ENCODE measurements around the gene TSPAN15.

Gene TSPAN15

GRCh38 chr10:69439350-69439739, 11.9 kb upstream of the TSPAN15 start:
- no peak overlapping the region for H3K4me3 ChIP-seq (ENCODE audit: low read length)
- TF ChIP-seq CTCF (IDR thresholded peaks at IDR 0.05; ENCODE audit: low read depth, low read length, poor library complexity, severe bottlenecking) (no peak), EZH2phosphoT487 (IDR thresholded peaks at IDR 0.05; ENCODE audit: borderline replicate concordance, low read length) (no peak)
- H3K9me3 ChIP-seq (ENCODE audit: control insufficient read depth, insufficient read depth, low read length), result no peaks in the 10 kb centered on the region
- no peaks in the 10 kb centered on the region for H3K4me1 ChIP-seq (ENCODE audit: control insufficient read depth, low read length)
- no peaks in the 10 kb centered on the region for H3K9me2 ChIP-seq (replicated peaks; ENCODE audit: control insufficient read depth, low read length)
- H3K27me3 ChIP-seq (ENCODE audit: control insufficient read depth, low read length), result peaks cover 12% of the 10 kb centered on the region
- no peaks in the 10 kb centered on the region for H4K20me1 ChIP-seq (ENCODE audit: control insufficient read depth, insufficient read depth, low read depth, low read length)
- no peaks in the 10 kb centered on the region for H3F3A ChIP-seq (ENCODE audit: control insufficient read depth, insufficient read depth)
- no peaks in the 10 kb centered on the region for H3K36me3 ChIP-seq (ENCODE audit: control insufficient read depth, low read length)
- no peak overlapping the region for H3K27ac ChIP-seq (ENCODE audit: low read depth, low read length)
- no peak overlapping the region for H3K4me2 ChIP-seq (ENCODE audit: low read length)
- H3K79me2 ChIP-seq (ENCODE audit: control insufficient read depth, low read length), result no peaks in the 10 kb centered on the region

GRCh38 chr10:69439813-69440506, 11.3 kb upstream of the TSPAN15 start:
- no peaks in the 10 kb centered on the region for H3K9me3 ChIP-seq (ENCODE audit: control insufficient read depth, insufficient read depth, low read length)
- no peak for TF ChIP-seq CTCF (IDR thresholded peaks at IDR 0.05; ENCODE audit: low read depth, low read length, poor library complexity, severe bottlenecking)
- TF ChIP-seq EZH2phosphoT487 (IDR thresholded peaks at IDR 0.05; ENCODE audit: borderline replicate concordance, low read length), result no peak
- H3F3A ChIP-seq (ENCODE audit: control insufficient read depth, insufficient read depth), result no peaks in the 10 kb centered on the region
- no peaks in the 10 kb centered on the region for H4K20me1 ChIP-seq (ENCODE audit: control insufficient read depth, insufficient read depth, low read depth, low read length)
- H3K27me3 ChIP-seq (ENCODE audit: control insufficient read depth, low read length), result peaks cover 12% of the 10 kb centered on the region
- no peaks in the 10 kb centered on the region for H3K4me1 ChIP-seq (ENCODE audit: control insufficient read depth, low read length)
- H3K4me2 ChIP-seq (ENCODE audit: low read length), result no peak overlapping the region
- H3K27ac ChIP-seq (ENCODE audit: low read depth, low read length), result no peak overlapping the region
- H3K79me2 ChIP-seq (ENCODE audit: control insufficient read depth, low read length), result no peaks in the 10 kb centered on the region
- H3K36me3 ChIP-seq (ENCODE audit: control insufficient read depth, low read length), result no peaks in the 10 kb centered on the region
- no peaks in the 10 kb centered on the region for H3K9me2 ChIP-seq (replicated peaks; ENCODE audit: control insufficient read depth, low read length)
- no peak overlapping the region for H3K4me3 ChIP-seq (ENCODE audit: low read length)

GRCh38 chr10:69443354-69443753, 7.9 kb upstream of the TSPAN15 start:
- Histone ChIP-seq H3K4me2 (ENCODE audit: low read length) (no peak overlapping the region), H3K27me3 (ENCODE audit: control insufficient read depth, low read length) (peaks cover 20% of the 10 kb centered on the region), H3K9me3 (ENCODE audit: control insufficient read depth, insufficient read depth, low read length) (no peaks in the 10 kb centered on the region), H3K79me2 (ENCODE audit: control insufficient read depth, low read length) (no peaks in the 10 kb centered on the region), H4K20me1 (ENCODE audit: control insufficient read depth, insufficient read depth, low read depth, low read length) (no peaks in the 10 kb centered on the region), H3K36me3 (ENCODE audit: control insufficient read depth, low read length) (no peaks in the 10 kb centered on the region), H3F3A (ENCODE audit: control insufficient read depth, insufficient read depth) (no peaks in the 10 kb centered on the region), H3K9me2 (replicated peaks; ENCODE audit: control insufficient read depth, low read length) (no peaks in the 10 kb centered on the region), H3K4me1 (ENCODE audit: control insufficient read depth, low read length) (no peaks in the 10 kb centered on the region), H3K27ac (ENCODE audit: low read depth, low read length) (no peak overlapping the region), H3K4me3 (ENCODE audit: low read length) (no peak overlapping the region)
- TF ChIP-seq EZH2phosphoT487 (IDR thresholded peaks at IDR 0.05; ENCODE audit: borderline replicate concordance, low read length) (no peak), CTCF (IDR thresholded peaks at IDR 0.05; ENCODE audit: low read depth, low read length, poor library complexity, severe bottlenecking) (no peak)

All from DOHH2 (cell line).